K562 (cell line): ENCODE measurements around the gene KIF5A. TPM values are rescaled to one million over a fixed set of nuclear protein-coding genes. Genes with fewer than 3 reads are reported as not detected.

Experiments
- ATAC-seq: fragments of 200-7000 bp; cut with Tn5 transposase; 3 replicates; pipeline ENCODE4 v1.9.1; 2020; ENCODE audit warnings: moderate library complexity
- BruUV-seq: library from RNA; stranded (reverse); fragments of 400-500 nt; replicated peaks from 2 replicates; lab custom pipeline; 2021; lab: Mats Ljungman, UMichigan
- CTCF ChIA-PET: fragments of 300-600 bp; formaldehyde crosslinking; extraction: SDS; loops from one replicate; lab custom pipeline; 2021; ENCODE audit warnings: low intra/inter-chr PET ratio; lab: Yijun Ruan, JAX
- POLR2A ChIA-PET: fragments of 300-600, 350-650 bp; sonication (Branson Sonifier 250); formaldehyde crosslinking; extraction: SDS; loops from one replicate; lab custom pipeline; 2021; ENCODE audit warnings: antibody characterized with exemption, inconsistent platforms; lab: Yijun Ruan, JAX
- DNase-seq, 4 experiments: peaks; one replicate each; pipeline versions ENCODE4 v3.0.0 to v3.0.0-alpha.2; 2011 to 2018; ENCODE audit warnings: low spot score in 3 of 4, mixed read lengths in 3 of 4; ENCODE audit errors: extremely low read depth in 1 of 4
- FAIRE-seq: peaks from 2 replicates; lab custom pipeline; 2011; peaks lifted over from hg19 to GRCh38; lab: Jason Lieb, UNC
- H2AFZ ChIP-seq: 2 replicates; pipeline ENCODE4 v1.6.0; 2011; ENCODE audit warnings: low read depth, low read length, control low read depth, inconsistent platforms
- H3K27ac ChIP-seq: fragments of 200-600 bp; 3 replicates; pipeline ENCODE4 v1.8.0; 2011; ENCODE audit warnings: low read depth, mild to moderate bottlenecking, control low read depth, inconsistent platforms, low read length, moderate library complexity, mixed read lengths; ENCODE audit errors: extremely low read depth
- H3K27me3 ChIP-seq, 2 experiments: fragments of 300-600 bp in 1 of 2; 2 replicates in 1 of 2; 3 replicates in 1 of 2; pipeline versions ENCODE4 v1.6.0 to v1.8.0; 2011; ENCODE audit warnings: inconsistent platforms in 2 of 2, low read length in 2 of 2, mild to moderate bottlenecking in 1 of 2, mixed read lengths in 1 of 2, moderate library complexity in 1 of 2; ENCODE audit not compliant: control insufficient read depth in 2 of 2, insufficient read depth in 2 of 2
- H3K36me3 ChIP-seq: fragments of 300-600 bp; 3 replicates; pipeline ENCODE4 v1.8.0; 2011; ENCODE audit warnings: mild to moderate bottlenecking, low read length, inconsistent platforms; ENCODE audit not compliant: control insufficient read depth, insufficient read depth
- H3K4me1 ChIP-seq, 2 experiments: fragments of 200-600 bp in 1 of 2; replicated peaks in 1 of 2; 2 replicates in 1 of 2; 3 replicates in 1 of 2; pipeline versions ENCODE4 v1.5.1 to v1.8.0; 2011; ENCODE audit warnings: inconsistent platforms in 2 of 2, low read length in 2 of 2, mild to moderate bottlenecking in 1 of 2, mixed read lengths in 1 of 2, moderate library complexity in 1 of 2; ENCODE audit not compliant: control insufficient read depth in 2 of 2, insufficient read depth in 2 of 2
- H3K4me2 ChIP-seq: 2 replicates; pipeline ENCODE4 v1.6.1; 2011; ENCODE audit warnings: low read length, control low read depth, inconsistent platforms, mixed read lengths; ENCODE audit not compliant: insufficient read depth
- H3K4me3 ChIP-seq: fragments of 200-600 bp; sonication (generic), shearing (Covaris generic); 2 replicates; pipeline ENCODE4 v1.5.1; 2016; ENCODE audit warnings: control low read depth, inconsistent platforms
- H3K79me2 ChIP-seq: fragments of 200-600 bp; 3 replicates; pipeline ENCODE4 v1.8.0; 2011; ENCODE audit warnings: low read length, inconsistent platforms; ENCODE audit not compliant: control insufficient read depth, insufficient read depth
- H3K9ac ChIP-seq, 2 experiments: 2 replicates each; pipeline versions ENCODE4 v1.6.0 to v1.6.1; 2011; ENCODE audit warnings: low read depth in 2 of 2, low read length in 2 of 2, control low read depth in 1 of 2, inconsistent platforms in 1 of 2, mild to moderate bottlenecking in 1 of 2, mixed read lengths in 1 of 2; ENCODE audit not compliant: insufficient read depth in 1 of 2
- H3K9me1 ChIP-seq: one replicate; pipeline ENCODE4 v1.6.0; 2011; ENCODE audit warnings: inconsistent platforms, mild to moderate bottlenecking, low read length, moderate library complexity; ENCODE audit not compliant: control insufficient read depth, insufficient read depth
- H3K9me3 ChIP-seq: replicated peaks from 2 replicates; pipeline ENCODE4 v1.5.1; 2011; ENCODE audit warnings: low read depth, low read length, inconsistent platforms; ENCODE audit not compliant: control insufficient read depth, insufficient read depth
- H4K20me1 ChIP-seq: replicated peaks from 2 replicates; pipeline ENCODE4 v1.6.1; 2011; ENCODE audit warnings: low read length, inconsistent platforms, mixed read lengths; ENCODE audit not compliant: control insufficient read depth, insufficient read depth
- ARID1B ChIP-seq: fragments of 450-650 bp; IDR thresholded peaks from 2 replicates; pipeline ENCODE4 v1.6.1; 2016; ENCODE audit warnings: antibody characterized with exemption, mild to moderate bottlenecking, inconsistent platforms
- CBFA2T2 ChIP-seq: fragments of 450-650 bp; conservative IDR thresholded peaks from 2 replicates; pipeline ENCODE4 v1.6.1; 2017; ENCODE audit warnings: mild to moderate bottlenecking
- CBFA2T3 ChIP-seq: fragments of 450-650 bp; IDR thresholded peaks from 2 replicates; pipeline ENCODE4 v1.6.1; 2017
- DPF2 ChIP-seq: fragments of 450-650 bp; IDR thresholded peaks from 2 replicates; pipeline ENCODE4 v1.6.1; 2016
- HSF4 ChIP-seq: fragments of 250-450 bp; sonication (Bioruptor Pico); IDR thresholded peaks from 2 replicates; pipeline ENCODE4 v2.1.2; 2022; ENCODE audit warnings: mild to moderate bottlenecking, moderate library complexity, borderline replicate concordance
- MTA2 ChIP-seq: fragments of 450-650 bp; IDR thresholded peaks from 2 replicates; pipeline ENCODE4 v1.6.1; 2016; ENCODE audit warnings: low read depth
- NFIC ChIP-seq: fragments of 450-650 bp; IDR thresholded peaks from 2 replicates; pipeline ENCODE4 v1.6.1; 2017; ENCODE audit warnings: mild to moderate bottlenecking, inconsistent platforms
- RFX7 ChIP-seq: fragments of 250-450 bp; sonication (Bioruptor Pico); IDR thresholded peaks from 2 replicates; pipeline ENCODE4 v1.5.1; 2021; ENCODE audit warnings: mild to moderate bottlenecking
- SMARCA4 ChIP-seq: fragments of 450-650 bp; IDR thresholded peaks from 2 replicates; pipeline ENCODE4 v1.6.1; 2016
- TAL1 ChIP-seq: fragments of 450-650 bp; IDR thresholded peaks from 2 replicates; pipeline ENCODE4 v1.6.1; 2016; ENCODE audit warnings: mild to moderate bottlenecking
- TCF3 ChIP-seq: sonication (generic); formaldehyde crosslinking; IDR thresholded peaks from 2 replicates; pipeline ENCODE4 v1.4.0; 2020; ENCODE audit warnings: mild to moderate bottlenecking, missing genetic modification reagents
- TEAD4 ChIP-seq, 2 experiments: sonication (generic) in 1 of 2; formaldehyde crosslinking in 1 of 2; IDR thresholded peaks; 2 replicates each; pipeline versions ENCODE4 v1.6.1 to v1.8.0; 2012 to 2022; ENCODE audit warnings: borderline replicate concordance in 1 of 2, inconsistent platforms in 1 of 2, low read length in 1 of 2, mild to moderate bottlenecking in 1 of 2, missing genetic modification reagents in 1 of 2
- TRIM25 ChIP-seq: fragments of 450-650 bp; IDR thresholded peaks from 2 replicates; pipeline ENCODE4 v1.7.0; 2016; ENCODE audit warnings: borderline replicate concordance
- ZBTB33 ChIP-seq: sonication (generic); formaldehyde crosslinking; IDR thresholded peaks from 2 replicates; pipeline ENCODE4 v1.8.1; 2023; ENCODE audit warnings: mild to moderate bottlenecking, missing genetic modification reagents
- ZNF75A ChIP-seq: fragments of 450-650 bp; formaldehyde crosslinking; IDR thresholded peaks from 2 replicates; pipeline ENCODE4 v1.4.0; 2020; ENCODE audit warnings: mild to moderate bottlenecking
- WGBS: fragments of 100-300 bp; shearing (Covaris generic); methylation state at CpG from one replicate; pipeline ENCODE4 v1.1.6; 2016; ENCODE audit warnings: low coverage, mixed read lengths; ENCODE audit not compliant: insufficient coverage; ENCODE audit errors: missing lambda C conversion rate; 5-methylcytosine and 5-hydroxymethylcytosine counted together
- in situ Hi-C: fragments of 300-500 bp; cut with MboI; formaldehyde crosslinking; loops from 4 replicates; pipeline ENCODE4 v1.15.0; 2018; ENCODE audit warnings: inconsistent platforms, mixed read lengths
- intact Hi-C: fragments of 100-400 bp; cut with micrococcal nuclease; formaldehyde crosslinking; loops from 2 replicates; pipeline ENCODE4 v1.14.2; 2022
- polyA plus RNA-seq, 8 experiments: library from polyadenylated mRNA; depleted of rRNA in 4 of 8; stranded (reverse) in 5 of 8; unstranded in 3 of 8; fragments of >200 nt; fragmentation: Nextera tagmentation in 2 of 8; fragmentation: Illumina TruSeq in 1 of 8; extraction: Ambion mirVana in 2 of 8; extraction: Trizol in 1 of 8; gene quantifications; 2 replicates each; pipeline versions ENCODE4 v1.2.1 to v1.2.3, GENCODE V29; 2011 to 2014; ENCODE audit warnings: inconsistent platforms in 1 of 8, missing spikeins in 1 of 8
- total RNA-seq, 7 experiments: library from RNA; depleted of rRNA in 6 of 7; stranded (reverse); fragments of >200 nt in 6 of 7; fragmentation: Illumina TruSeq in 2 of 7; extraction: Trizol in 2 of 7; gene quantifications; 2 replicates each; pipeline versions ENCODE4 v1.2.1 to v1.2.3, GENCODE V29; 2011 to 2021; ENCODE audit warnings: low replicate concordance in 1 of 7

KIF5A gene
- total and polyA plus RNA-seq, 9 of the 15 experiments (the other 6 are each of a cell fraction or from before 2014, with no cell fraction given): 3.4 to 17.7 (median 8.0) TPM

DNA sequence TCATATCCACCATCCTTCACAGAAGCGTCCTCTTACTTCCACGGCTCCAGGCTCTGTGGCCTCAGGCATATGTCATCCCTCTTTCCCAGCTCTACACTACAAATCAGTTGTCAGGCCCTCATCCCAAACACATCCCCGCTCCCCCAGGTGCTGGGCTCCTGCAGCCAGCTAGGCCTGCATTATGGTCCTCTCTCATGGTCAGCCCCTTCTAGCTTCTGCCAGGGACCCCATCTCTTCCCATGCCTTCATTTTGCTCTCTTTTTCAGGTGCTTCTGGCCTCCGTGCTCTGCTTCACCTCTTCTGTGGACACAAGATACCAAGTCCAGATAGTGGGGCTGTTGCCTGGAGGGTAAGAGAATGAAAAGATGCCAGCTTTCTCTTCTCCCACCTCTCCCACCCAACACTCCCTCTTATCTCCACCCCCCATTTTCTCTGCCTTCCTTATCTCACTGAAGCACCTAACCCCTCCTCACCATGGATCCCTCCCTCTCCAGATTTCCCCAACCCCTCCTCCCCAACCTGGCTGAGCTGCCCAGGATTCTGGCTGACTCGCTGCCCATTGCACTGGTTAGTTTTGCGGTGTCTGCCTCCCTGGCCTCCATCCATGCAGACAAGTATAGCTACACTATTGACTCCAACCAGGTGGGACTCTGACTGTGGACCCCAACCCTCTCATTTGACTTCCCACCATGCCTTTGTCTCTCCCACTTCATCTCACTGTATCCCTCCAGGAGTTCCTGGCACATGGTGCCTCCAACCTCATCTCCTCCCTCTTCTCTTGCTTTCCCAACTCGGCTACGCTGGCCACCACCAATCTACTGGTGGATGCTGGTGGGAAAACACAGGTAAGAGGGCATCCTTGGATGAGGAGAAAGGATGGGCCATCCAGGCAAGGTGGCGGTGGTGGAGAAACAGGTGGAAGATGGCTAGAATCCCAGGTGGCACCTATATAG is 72.7 kb downstream of the KIF5A start:
- FAIRE-seq (no peak), DNase-seq (peak; percentile 55 to 85 (median 78)), ATAC-seq (peak; percentile 22)
- H3K4me3 ChIP-seq: no peak overlapping the region
- H3K27ac ChIP-seq: no peak overlapping the region
- in situ Hi-C loops: no loop called here
- H3K9me1 ChIP-seq: no peaks in the 10 kb centered on the region
- 41% methylated on average over 9 of the region's 9 CpGs for WGBS
- intact Hi-C loops: loop anchor here (5.0 kb wide), 1 partner anchor 100 kb away; the partner anchor contains the start of genes DDIT3 and MBD6
- H3K4me1 ChIP-seq: peaks cover 21 to 40% of the 10 kb centered on the region in 2 experiments
- peaks cover 12% of the 10 kb centered on the region; the same call in 1 of the 3 replicates for H3K36me3 ChIP-seq
- H4K20me1 ChIP-seq: no peaks in the 10 kb centered on the region
- no peaks in the 10 kb centered on the region for H3K27me3 ChIP-seq
- peak overlapping the region; percentile 94 for H2AFZ ChIP-seq
- H3K79me2 ChIP-seq: no peaks in the 10 kb centered on the region
- CTCF ChIA-PET: interaction anchor here (2.7 kb wide), 1 partner anchor 40 kb away, joined by 36 read pairs; no protein-coding TSS in a partner anchor
- no peaks in the 10 kb centered on the region for H3K9me3 ChIP-seq
- peak overlapping the region; percentile 76; the same call in 1 of the 2 replicates for H3K4me2 ChIP-seq
- H3K9ac ChIP-seq: peak overlapping the region in 1 of 2 experiments; percentile 73; a peak in 2 of 4 replicates
- no TSS peak for BruUV-seq
- POLR2A ChIA-PET: interaction anchor here (0.7 to 1.0 kb wide), 5 partner anchors 10 to 163 kb away, joined by 3 to 4 read pairs (median 3); partner anchors contain the start of genes B4GALNT1 and GLI1
- TF ChIP-seq TAL1 (peak; percentile 78), ARID1B (peak; percentile 81), TEAD4 (IDR thresholded peaks at IDR 0.05; ENCODE audit: low read length) (peak; percentile 55), TEAD4 (CRISPR knock-in tag; IDR thresholded peaks at IDR 0.05; ENCODE audit: borderline replicate concordance) (no peak), NFIC (peak; percentile 46; the same call in 1 of the 2 replicates), TRIM25 (no peak), DPF2 (0 out of 2 replicates have a peak, but pooled peaks have one; percentile 22), CBFA2T2 (peak; percentile 69), SMARCA4 (0 out of 2 replicates have a peak, but pooled peaks have one; percentile 30), HSF4 (CRISPR knock-in tag) (no peak), RFX7 (CRISPR knock-in tag) (no peak), TCF3 (peak; percentile 56), CBFA2T3 (peak; percentile 86), ZNF75A (peak; percentile 83), ZBTB33 (no peak), MTA2 (0 out of 2 replicates have a peak, but pooled peaks have one; percentile 35)
